GM19455 (cell line): ENCODE measurements around the gene NAB2.
"Not testable (repeated sequence)": the region's sequence is repeated elsewhere in the genome, so short reads cannot be mapped to it uniquely, and the experiment has no call there.

Experiments used
- ATAC-seq: cut with Tn5 transposase; IDR thresholded peaks from one replicate; pipeline ENCODE4 v1.9.1; 2021; ENCODE audit not compliant: unreplicated experiment

NAB2 gene

DNA sequence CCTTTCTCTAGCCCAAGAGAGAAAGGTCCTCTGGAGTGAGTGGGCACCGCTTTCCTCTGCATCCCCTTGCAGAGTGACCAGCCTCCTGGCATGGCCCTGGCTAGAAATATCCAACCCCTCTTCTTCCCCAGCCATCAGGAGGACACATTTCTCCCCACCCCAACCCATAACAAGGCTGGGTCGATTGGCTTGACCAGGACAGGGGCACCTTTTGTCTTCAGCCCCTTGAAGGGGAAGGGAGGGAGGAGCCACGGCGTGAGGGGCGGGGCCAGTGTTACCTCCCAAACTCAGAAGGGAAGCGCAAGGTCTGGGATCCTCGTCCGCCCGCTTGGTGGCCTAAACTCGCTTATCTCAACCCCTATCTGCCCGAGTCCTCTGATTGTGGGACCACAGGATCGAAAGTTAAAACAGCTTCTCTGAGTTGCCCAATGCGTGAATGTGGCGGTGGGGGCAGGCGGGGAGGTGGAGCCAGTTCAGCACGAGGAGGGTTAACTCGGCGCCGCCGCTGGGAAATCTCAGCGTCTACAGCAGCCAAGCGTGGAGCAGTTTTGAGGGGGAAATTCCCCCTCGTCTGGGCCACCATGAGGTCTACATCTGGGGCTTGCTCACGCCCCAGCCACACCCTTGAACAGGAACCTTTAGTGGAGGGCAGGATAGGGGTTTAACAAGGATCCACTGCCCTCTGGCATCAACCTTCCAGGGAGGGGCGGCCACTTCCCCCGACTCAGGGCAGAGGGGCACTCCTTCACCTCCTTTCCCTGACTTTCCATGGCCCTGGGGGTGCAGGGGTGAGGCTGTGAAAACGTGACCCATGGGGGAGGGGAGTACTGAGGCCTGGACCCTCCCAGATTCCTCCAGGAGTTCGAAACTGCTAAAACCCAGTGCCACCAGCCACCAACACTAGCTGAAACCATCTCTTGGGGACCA, 21.5 kb downstream of the NAB2 start:
- ATAC-seq: no peak

DNA sequence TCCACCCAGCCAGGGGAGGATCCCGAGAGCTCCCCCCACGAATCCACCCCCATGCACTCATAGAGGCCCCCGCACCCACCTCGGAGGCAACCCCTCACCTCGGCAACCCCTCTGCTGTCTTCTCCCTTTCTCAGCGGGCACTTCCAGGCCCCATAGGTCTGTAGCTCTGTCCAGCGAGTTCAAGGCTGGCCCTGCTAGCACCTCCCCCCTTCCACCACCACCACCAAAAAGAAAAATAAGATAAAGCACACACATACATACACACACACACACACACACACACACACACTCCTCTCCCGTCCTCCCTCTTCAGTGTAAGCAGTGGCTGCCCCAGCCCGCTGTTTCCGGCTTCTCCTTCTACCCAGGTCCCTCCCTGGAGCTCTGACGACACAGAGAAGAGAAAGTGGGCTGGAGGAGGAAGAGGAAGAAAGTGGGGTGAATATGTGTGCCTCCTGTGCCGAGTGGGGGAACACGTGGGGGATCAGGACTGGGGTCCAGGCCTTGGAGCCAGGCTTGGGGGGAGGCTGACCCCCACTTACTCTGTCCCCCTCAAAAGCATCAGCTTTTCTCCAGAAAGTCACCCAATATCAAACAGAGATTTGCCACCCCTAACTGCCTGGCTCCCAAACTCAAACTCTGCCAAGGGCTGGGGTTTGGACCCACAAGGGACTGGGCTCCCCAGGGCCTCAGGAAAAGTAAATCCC, 22.3 kb downstream of the NAB2 start, which contains the start of gene STAT6:
Gene STAT6 (minus strand): TSS at position 332 of the 704 bp plus-strand sequence. CDS start 3,084 bp downstream, outside the sequence.
- ATAC-seq: peak; percentile 61

- peak; percentile 57 for ATAC-seq
Measured at GRCh38 chr12:57112492-57113294, 23.8 kb downstream of the NAB2 start.

GRCh38 chr12:57116580-57117281, 27.8 kb downstream of the NAB2 start:
- no peak for ATAC-seq

DNA sequence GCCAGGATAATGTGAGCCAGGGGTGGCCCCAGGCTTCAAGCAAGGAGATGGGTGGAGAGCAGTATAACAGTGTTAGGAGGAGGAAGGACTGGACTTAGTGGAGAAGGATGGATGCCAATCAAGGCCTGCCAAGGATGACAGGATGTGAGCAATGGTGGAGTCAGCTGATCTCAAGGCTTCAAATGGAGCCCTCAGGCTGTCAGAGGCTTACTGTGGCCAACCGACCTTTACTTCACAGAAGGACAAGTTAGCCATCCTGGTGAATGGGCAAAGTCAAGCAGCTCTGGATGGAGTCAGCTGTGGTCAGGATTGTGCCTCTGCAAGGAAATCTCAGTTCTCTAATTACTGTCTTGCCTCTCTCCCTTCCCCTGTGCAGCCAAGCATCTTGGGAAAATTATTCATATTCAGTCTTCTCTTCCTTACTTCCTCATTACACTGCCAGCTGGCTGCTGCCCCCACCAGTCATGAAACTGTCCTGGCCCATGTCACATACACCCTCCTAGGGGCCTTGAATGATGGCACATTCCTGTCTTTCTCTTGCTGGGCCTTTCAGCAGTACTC, 29.9 kb downstream of the NAB2 start:
- ATAC-seq: no peak

GRCh38 chr12:57119294-57120085, 30.6 kb downstream of the NAB2 start:
- no peak for ATAC-seq

DNA sequence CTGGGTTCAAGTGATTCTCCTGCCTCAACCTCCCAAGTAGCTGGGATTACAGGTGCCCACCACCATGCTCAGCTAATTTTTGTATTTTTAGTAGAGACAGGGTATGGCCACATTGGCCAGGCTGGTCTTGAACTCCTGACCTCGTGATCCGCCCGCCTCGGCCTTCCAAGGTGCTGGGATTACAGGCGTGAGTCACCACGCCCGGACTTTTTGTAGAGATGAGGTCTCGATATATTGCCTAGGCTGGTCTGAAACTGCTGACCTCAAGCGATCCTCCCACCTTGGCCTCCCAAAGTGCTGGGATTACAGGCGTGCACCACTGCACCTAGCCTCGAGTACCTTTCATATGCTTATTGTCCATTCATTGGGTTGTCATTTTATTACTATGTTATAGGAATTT, 31.8 kb downstream of the NAB2 start:
- ATAC-seq: not testable (repeated sequence)

DNA sequence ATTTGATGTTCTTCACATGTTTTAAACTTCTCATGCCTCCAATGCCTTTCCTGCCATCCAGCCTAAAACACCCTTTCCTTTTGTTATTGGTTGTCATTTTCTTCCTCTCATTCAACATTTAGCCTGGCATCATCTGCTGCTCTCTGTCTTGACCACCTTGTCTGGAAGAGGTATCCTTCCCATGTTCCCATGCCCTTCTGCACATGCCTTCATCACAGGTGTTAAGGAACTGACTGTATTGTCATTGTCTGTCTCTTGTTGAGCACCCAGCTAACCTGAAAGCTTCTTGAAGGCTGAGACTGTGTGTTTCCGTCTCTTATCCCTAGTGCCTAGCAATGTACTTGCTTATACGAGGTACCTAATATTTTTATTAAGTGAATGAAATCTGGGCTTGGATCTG, 34.9 kb downstream of the NAB2 start:
- ATAC-seq: no peak

- no peak for ATAC-seq
Measured at GRCh38 chr12:57124261-57124877, 35.5 kb downstream of the NAB2 start.

GRCh38 chr12:57126061-57126460, 37.1 kb downstream of the NAB2 start:
- ATAC-seq: no peak

DNA sequence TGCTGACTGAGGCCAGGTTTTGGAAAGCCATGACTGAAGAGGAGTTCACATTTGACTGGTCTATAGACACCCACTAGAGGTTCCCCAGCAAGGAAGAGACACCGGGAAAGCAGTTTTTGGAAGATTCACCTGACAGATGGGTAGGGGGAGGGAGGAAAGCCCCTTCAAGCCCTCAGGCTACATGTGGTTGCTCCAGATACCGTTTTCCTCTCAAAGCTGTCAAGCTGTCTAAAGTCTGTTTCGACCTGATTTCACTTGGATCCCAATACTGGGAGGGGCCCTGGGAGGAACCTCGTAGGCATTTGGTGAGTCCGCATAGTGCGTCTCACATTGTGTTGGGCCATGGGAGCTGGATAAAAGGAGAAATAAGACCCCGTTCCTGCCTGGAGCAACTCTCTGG, 37.6 kb downstream of the NAB2 start:
- no peak for ATAC-seq

DNA sequence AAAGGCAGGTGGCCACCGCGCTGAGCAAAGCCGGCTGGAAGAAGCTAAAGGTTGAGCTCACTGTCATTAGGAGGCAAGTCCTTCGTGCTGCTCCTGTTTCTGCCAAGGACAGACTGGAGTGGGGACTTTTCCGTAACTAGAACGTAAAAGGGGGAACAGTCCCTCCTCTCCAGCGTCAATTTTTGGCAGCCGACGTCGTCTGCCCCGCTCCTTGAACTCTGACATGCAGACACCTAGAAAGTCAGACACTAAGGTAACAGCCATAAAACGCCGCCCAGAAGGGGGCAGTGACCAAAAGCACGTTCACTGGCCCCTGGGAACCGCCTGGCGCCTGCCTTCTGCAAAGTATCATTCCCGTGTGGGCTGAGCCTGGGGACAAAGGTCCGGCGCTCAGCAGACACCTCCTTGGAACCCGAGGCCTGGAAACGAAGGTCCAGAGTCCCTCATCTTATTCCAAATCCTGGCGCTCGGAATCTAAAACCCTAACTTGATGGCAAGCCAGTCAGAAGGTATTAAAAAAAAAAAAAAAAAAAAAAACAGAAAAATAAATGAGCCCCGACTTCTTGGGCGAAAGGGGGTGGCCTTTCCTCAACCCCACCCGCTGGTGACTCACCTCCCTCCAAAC, 38.3 kb downstream of the NAB2 start:
- ATAC-seq: no peak

- ATAC-seq: no peak
Measured at GRCh38 chr12:57127726-57128518, 39.0 kb downstream of the NAB2 start, which contains the start of gene LRP1. LRP1 (plus strand) TSS chr12:57128483; CDS start chr12:57128965, 482 bp downstream.

GRCh38 chr12:57128519-57129247, 39.8 kb downstream of the NAB2 start:
- no peak for ATAC-seq

- no peak for ATAC-seq
Measured at GRCh38 chr12:57129321-57129842, 40.5 kb downstream of the NAB2 start.

- no peak for ATAC-seq
Measured at GRCh38 chr12:57129889-57130288, 41.0 kb downstream of the NAB2 start.

GRCh38 chr12:57130941-57131340, 42.0 kb downstream of the NAB2 start:
- no peak for ATAC-seq
